A549 (cell line): ENCODE results near the gene ZNF511.

ENCODE experiments used
- MAZ ChIP-seq: fragments of 150-350 bp; IDR thresholded peaks from 2 replicates; pipeline ENCODE4 v1.6.1; 2014; ENCODE audit warnings: antibody characterized with exemption, low read depth, low read length, borderline replicate concordance
- RNF2 ChIP-seq: fragments of 200-600 bp; sonication (generic); IDR thresholded peaks from 2 replicates; pipeline ENCODE4 v1.6.1; 2016; ENCODE audit warnings: low read depth, mild to moderate bottlenecking, antibody characterized with exemption, moderate library complexity, borderline replicate concordance
- TF ChIP-seq, protein P1 (sequence below): fragments of 200-600 bp; sonication (generic); IDR thresholded peaks from 2 replicates; pipeline ENCODE4 v1.6.1; 2016; ENCODE audit warnings: antibody characterized with exemption, mild to moderate bottlenecking, moderate library complexity

DNA sequence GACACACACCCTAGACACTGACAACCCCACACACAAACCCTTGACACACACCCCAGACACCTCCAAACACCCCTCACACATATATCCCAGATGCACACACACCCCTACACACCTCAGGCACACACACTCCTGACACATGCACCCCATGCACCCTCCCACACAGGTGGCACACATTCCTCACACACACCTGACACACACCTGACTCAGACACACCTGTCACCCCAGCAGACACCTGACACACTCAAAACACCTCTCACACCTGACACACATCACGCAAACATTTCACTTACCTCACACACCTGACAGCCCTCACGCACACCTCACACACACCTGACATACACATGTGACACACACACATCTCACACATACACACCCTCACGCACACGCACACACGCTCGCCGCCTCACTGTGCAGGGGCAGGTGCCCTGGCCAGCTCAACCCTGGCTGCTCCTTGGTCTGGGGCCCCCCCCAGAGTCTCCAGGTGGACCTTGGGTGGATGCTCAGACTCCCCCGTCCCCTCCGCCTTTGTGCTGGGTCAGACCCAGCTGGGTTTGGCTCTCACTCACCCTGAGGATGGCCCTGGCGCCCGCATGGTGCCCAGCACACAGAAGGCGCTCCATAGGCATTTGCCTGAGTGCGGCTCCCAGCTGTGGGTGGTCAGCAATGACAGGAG is 31.1 kb downstream of the ZNF511 start:
- TF ChIP-seq MAZ (no peak), RNF2 (no peak)
- TF ChIP-seq, protein P1, sequence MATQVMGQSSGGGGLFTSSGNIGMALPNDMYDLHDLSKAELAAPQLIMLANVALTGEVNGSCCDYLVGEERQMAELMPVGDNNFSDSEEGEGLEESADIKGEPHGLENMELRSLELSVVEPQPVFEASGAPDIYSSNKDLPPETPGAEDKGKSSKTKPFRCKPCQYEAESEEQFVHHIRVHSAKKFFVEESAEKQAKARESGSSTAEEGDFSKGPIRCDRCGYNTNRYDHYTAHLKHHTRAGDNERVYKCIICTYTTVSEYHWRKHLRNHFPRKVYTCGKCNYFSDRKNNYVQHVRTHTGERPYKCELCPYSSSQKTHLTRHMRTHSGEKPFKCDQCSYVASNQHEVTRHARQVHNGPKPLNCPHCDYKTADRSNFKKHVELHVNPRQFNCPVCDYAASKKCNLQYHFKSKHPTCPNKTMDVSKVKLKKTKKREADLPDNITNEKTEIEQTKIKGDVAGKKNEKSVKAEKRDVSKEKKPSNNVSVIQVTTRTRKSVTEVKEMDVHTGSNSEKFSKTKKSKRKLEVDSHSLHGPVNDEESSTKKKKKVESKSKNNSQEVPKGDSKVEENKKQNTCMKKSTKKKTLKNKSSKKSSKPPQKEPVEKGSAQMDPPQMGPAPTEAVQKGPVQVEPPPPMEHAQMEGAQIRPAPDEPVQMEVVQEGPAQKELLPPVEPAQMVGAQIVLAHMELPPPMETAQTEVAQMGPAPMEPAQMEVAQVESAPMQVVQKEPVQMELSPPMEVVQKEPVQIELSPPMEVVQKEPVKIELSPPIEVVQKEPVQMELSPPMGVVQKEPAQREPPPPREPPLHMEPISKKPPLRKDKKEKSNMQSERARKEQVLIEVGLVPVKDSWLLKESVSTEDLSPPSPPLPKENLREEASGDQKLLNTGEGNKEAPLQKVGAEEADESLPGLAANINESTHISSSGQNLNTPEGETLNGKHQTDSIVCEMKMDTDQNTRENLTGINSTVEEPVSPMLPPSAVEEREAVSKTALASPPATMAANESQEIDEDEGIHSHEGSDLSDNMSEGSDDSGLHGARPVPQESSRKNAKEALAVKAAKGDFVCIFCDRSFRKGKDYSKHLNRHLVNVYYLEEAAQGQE: no peak
